ENCODE measurements around the gene SIL1.

- TF ChIP-seq MAX (IDR thresholded peaks at IDR 0.05; ENCODE audit: insufficient read depth, insufficient read length) = no peak
- no peak for TF ChIP-seq CTCF (IDR thresholded peaks at IDR 0.05; ENCODE audit: extremely low read depth in 1 of 2, insufficient read depth in 1 of 2, low read depth in 1 of 2, low read length in 2 of 2)
- no peak for TF ChIP-seq POLR2A (IDR thresholded peaks at IDR 0.05; ENCODE audit: low read depth, low read length)
- TF ChIP-seq POLR2AphosphoS5 (IDR thresholded peaks at IDR 0.05; ENCODE audit: insufficient read depth, low read depth, low read length) = no peak
- no peak for TF ChIP-seq EZH2 (IDR thresholded peaks at IDR 0.05; ENCODE audit: borderline replicate concordance, low read depth, low read length, severe bottlenecking)
- TF ChIP-seq GATA2 (IDR thresholded peaks at IDR 0.05; ENCODE audit: insufficient read depth, insufficient read length, low read depth, low read length) = no peak
Observed at GRCh38 chr5:138955013-138955660, 243.0 kb downstream of the SIL1 start.
